H1 (cell line): ENCODE measurements around the gene ITIH1. TPM values are rescaled to one million over a fixed set of nuclear protein-coding genes. Genes with fewer than 3 reads are reported as not detected.

Experiments used
- CTCF ChIA-PET: fragments of 300-600 bp; sonication (Branson Sonifier 250); formaldehyde crosslinking; loops from one replicate; lab custom pipeline; 2021; ENCODE audit not compliant: partially characterized antibody; lab: Charles Lee
- POLR2A ChIA-PET: fragments of 300-600 bp; sonication (Branson Sonifier 250); formaldehyde crosslinking; loops from one replicate; lab custom pipeline; 2021; ENCODE audit warnings: inconsistent platforms; ENCODE audit not compliant: partially characterized antibody; lab: Charles Lee
- DNase-seq, 2 experiments: peaks; one replicate each; pipeline versions ENCODE4 v3.0.0 to v3.0.0-alpha.2; 2010 to 2022; ENCODE audit warnings: low spot score in 2 of 2, low read depth in 1 of 2, mixed read lengths in 1 of 2
- FAIRE-seq: peaks from 2 replicates; lab custom pipeline; 2011; peaks lifted over from hg19 to GRCh38; lab: Jason Lieb, UNC
- H2AFZ ChIP-seq: 2 replicates; pipeline ENCODE4 v1.8.1; 2012; ENCODE audit warnings: low read length, inconsistent platforms
- H2AK5ac ChIP-seq: 2 replicates; pipeline ENCODE4 v1.6.1; 2013; ENCODE audit warnings: low read depth, low read length
- H2BK120ac ChIP-seq: replicated peaks from 2 replicates; pipeline ENCODE3; 2013; ENCODE audit warnings: low read depth, low read length, inconsistent platforms
- H2BK12ac ChIP-seq: 2 replicates; pipeline ENCODE4 v1.6.1; 2013; ENCODE audit warnings: low read depth, low read length
- H2BK15ac ChIP-seq: 2 replicates; pipeline ENCODE4 v1.6.1; 2013; ENCODE audit warnings: low read length
- H2BK20ac ChIP-seq: 2 replicates; pipeline ENCODE4 v1.6.1; 2013; ENCODE audit warnings: low read length
- H2BK5ac ChIP-seq: 2 replicates; pipeline ENCODE4 v1.6.1; 2013; ENCODE audit warnings: low read depth, low read length
- H3K14ac ChIP-seq: 2 replicates; pipeline ENCODE4 v1.6.1; 2013; ENCODE audit warnings: inconsistent platforms; ENCODE audit not compliant: insufficient read length
- H3K18ac ChIP-seq: 2 replicates; pipeline ENCODE4 v1.6.1; 2013; ENCODE audit warnings: low read length; ENCODE audit errors: extremely low read depth
- H3K23ac ChIP-seq: 2 replicates; pipeline ENCODE4 v1.6.1; 2013; ENCODE audit warnings: inconsistent platforms; ENCODE audit not compliant: insufficient read length
- H3K23me2 ChIP-seq: 2 replicates; pipeline ENCODE4 v1.6.1; 2013; ENCODE audit warnings: low read depth, low read length
- H3K27ac ChIP-seq: 2 replicates; pipeline ENCODE4 v1.6.1; 2011; ENCODE audit warnings: low read depth, low read length, inconsistent platforms
- H3K27me3 ChIP-seq, 4 experiments: replicated peaks in 1 of 4; 1 replicate in 1 of 4; 2 replicates in 3 of 4; pipeline versions ENCODE4 v1.6.1 to v1.8.1; 2011 to 2013; ENCODE audit warnings: low read length in 3 of 4, mild to moderate bottlenecking in 3 of 4, inconsistent platforms in 2 of 4, mixed read lengths in 2 of 4, moderate library complexity in 1 of 4; ENCODE audit not compliant: control insufficient read depth in 3 of 4, insufficient read depth in 3 of 4; ENCODE audit errors: extremely low read depth in 1 of 4
- H3K36me3 ChIP-seq, 4 experiments: 2 replicates each; pipeline versions ENCODE4 v1.6.1 to v1.8.1; 2011 to 2013; ENCODE audit warnings: mild to moderate bottlenecking in 4 of 4, low read length in 3 of 4, moderate library complexity in 2 of 4, control low read depth in 1 of 4, inconsistent platforms in 1 of 4; ENCODE audit not compliant: insufficient read depth in 4 of 4, control insufficient read depth in 2 of 4
- H3K4ac ChIP-seq: replicated peaks from 2 replicates; pipeline ENCODE3; 2013; ENCODE audit warnings: low read length, low read depth, mixed read lengths, inconsistent platforms; ENCODE audit not compliant: insufficient read length
- H3K4me1 ChIP-seq, 4 experiments: replicated peaks in 1 of 4; 1 replicate in 1 of 4; 2 replicates in 3 of 4; pipeline versions ENCODE4 v1.6.1 to v1.8.1; 2011 to 2013; ENCODE audit warnings: low read length in 3 of 4, inconsistent platforms in 2 of 4, mixed read lengths in 1 of 4; ENCODE audit not compliant: insufficient read depth in 4 of 4, control insufficient read depth in 3 of 4
- H3K4me2 ChIP-seq, 2 experiments: 2 replicates each; pipeline versions ENCODE4 v1.6.1 to v1.8.1; 2011 to 2013; ENCODE audit warnings: low read depth in 2 of 2, low read length in 2 of 2, control low read depth in 1 of 2, inconsistent platforms in 1 of 2, mild to moderate bottlenecking in 1 of 2; ENCODE audit not compliant: insufficient read depth in 1 of 2
- H3K4me3 ChIP-seq, 4 experiments: fragments of 200-600, 300-600 bp in 1 of 4; sonication (generic), shearing (Covaris generic), sonication (Bioruptor Twin) in 1 of 4; 2 replicates each; pipeline versions ENCODE4 v1.5.1 to v1.8.1; 2011 to 2016; ENCODE audit warnings: low read length in 4 of 4, low read depth in 3 of 4, control low read depth in 2 of 4, inconsistent platforms in 2 of 4, mild to moderate bottlenecking in 2 of 4, mixed read lengths in 1 of 4, moderate library complexity in 1 of 4; ENCODE audit not compliant: insufficient read depth in 2 of 4; ENCODE audit errors: extremely low read depth in 1 of 4
- H3K56ac ChIP-seq: replicated peaks from 2 replicates; pipeline ENCODE3; 2013; ENCODE audit warnings: low read depth, mild to moderate bottlenecking, mixed read lengths, low read length, inconsistent platforms; ENCODE audit not compliant: insufficient read length
- H3K79me1 ChIP-seq: 2 replicates; pipeline ENCODE4 v1.6.1; 2013; ENCODE audit warnings: low read depth, low read length, control low read depth
- H3K79me2 ChIP-seq, 2 experiments: 2 replicates each; pipeline versions ENCODE4 v1.6.1 to v1.8.1; 2012 to 2013; ENCODE audit warnings: low read length in 2 of 2, mild to moderate bottlenecking in 2 of 2, inconsistent platforms in 1 of 2; ENCODE audit not compliant: insufficient read depth in 2 of 2, control insufficient read depth in 1 of 2
- H3K9ac ChIP-seq, 4 experiments: replicated peaks in 1 of 4; 1 replicate in 1 of 4; 2 replicates in 3 of 4; pipeline versions ENCODE4 v1.6.1 to v1.8.1; 2011 to 2013; ENCODE audit warnings: low read depth in 3 of 4, low read length in 3 of 4, control low read depth in 2 of 4, mild to moderate bottlenecking in 2 of 4, moderate library complexity in 2 of 4, inconsistent platforms in 1 of 4; ENCODE audit errors: extremely low read depth in 1 of 4
- H3K9me3 ChIP-seq, 2 experiments: 2 replicates each; pipeline versions ENCODE4 v1.6.1 to v1.8.1; 2012 to 2013; ENCODE audit warnings: mild to moderate bottlenecking in 2 of 2, moderate library complexity in 2 of 2, control low read depth in 1 of 2, inconsistent platforms in 1 of 2, low read depth in 1 of 2, low read length in 1 of 2, mixed read lengths in 1 of 2; ENCODE audit not compliant: insufficient read depth in 2 of 2
- H4K20me1 ChIP-seq, 2 experiments: replicated peaks in 1 of 2; 2 replicates each; pipeline versions ENCODE3 to v1.8.1; 2011 to 2013; ENCODE audit warnings: inconsistent platforms in 2 of 2, low read length in 2 of 2, mild to moderate bottlenecking in 1 of 2; ENCODE audit not compliant: insufficient read depth in 2 of 2, control insufficient read depth in 1 of 2
- H4K5ac ChIP-seq: 2 replicates; pipeline ENCODE4 v1.6.1; 2013; ENCODE audit warnings: low read length, low read depth, mixed read lengths, inconsistent platforms; ENCODE audit not compliant: insufficient read length
- H4K8ac ChIP-seq: 2 replicates; pipeline ENCODE4 v1.8.0; 2013; ENCODE audit warnings: mild to moderate bottlenecking, moderate library complexity, low read length, inconsistent platforms; ENCODE audit not compliant: insufficient read depth; ENCODE audit errors: extremely low read depth
- H4K91ac ChIP-seq: replicated peaks from 2 replicates; pipeline ENCODE3; 2013; ENCODE audit warnings: low read length, mixed read lengths, inconsistent platforms; ENCODE audit not compliant: insufficient read length
- WGBS, 2 experiments: shearing (Covaris generic) in 1 of 2; methylation state at CpG; one replicate each; pipeline versions ENCODE4 v1.1.6 to v1.1.7; 2013 to 2015; ENCODE audit warnings: low lambda C conversion rate in 2 of 2, mixed read lengths in 2 of 2, inconsistent platforms in 1 of 2, low coverage in 1 of 2, missing lambda C conversion rate in 1 of 2; ENCODE audit not compliant: insufficient replicate concordance in 2 of 2, insufficient coverage in 1 of 2, insufficient read length in 1 of 2; ENCODE audit errors: extremely low coverage in 1 of 2, missing lambda C conversion rate in 1 of 2; 5-methylcytosine and 5-hydroxymethylcytosine counted together
- polyA plus RNA-seq, 7 experiments: library from polyadenylated mRNA; depleted of rRNA in 3 of 7; stranded (reverse) in 5 of 7; unstranded in 2 of 7; fragments of >200 nt in 5 of 7; fragments of 200-250 nt in 2 of 7; gene quantifications; 1 replicate in 5 of 7; 2 replicates in 1 of 7; 4 replicates in 1 of 7; pipeline versions ENCODE4 v1.2.1 to v1.2.3, GENCODE V29; 2011 to 2013; ENCODE audit warnings: missing spikeins in 2 of 7, mixed read lengths in 2 of 7
- total RNA-seq: library from RNA; stranded (reverse); fragmentation: NEBNext Ultra II Directional; extraction: Animal tissue kit (Norgen Biotek cat#: 25700); gene quantifications from 2 replicates; pipeline ENCODE4 v1.2.1, GENCODE V29; 2021

Gene ITIH1
- total and polyA plus RNA-seq, 2 of the 8 experiments (the other 6 are each of a cell fraction or from before 2014, with no cell fraction given): not detected

GRCh38 chr3:52789746-52790040, 12.3 kb downstream of the ITIH1 start:
- Histone ChIP-seq H2BK15ac (no peak overlapping the region), H2BK5ac (no peak overlapping the region), H3K23me2 (no peaks in the 10 kb centered on the region), H3K27me3 (no peaks in the 10 kb centered on the region), H2BK120ac (no peak overlapping the region), H3K79me2 (no peaks in the 10 kb centered on the region), H3K18ac (no peak overlapping the region), H2AFZ (no peak overlapping the region), H2BK12ac (no peak overlapping the region), H3K9me3 (no peaks in the 10 kb centered on the region), H3K4me3 (no peak overlapping the region), H3K4me1 (no peaks in the 10 kb centered on the region), H3K14ac (no peak overlapping the region), H4K5ac (no peak overlapping the region), H4K91ac (no peak overlapping the region), H2BK20ac (no peak overlapping the region), H3K27ac (no peak overlapping the region), H3K79me1 (no peaks in the 10 kb centered on the region), H4K20me1 (peaks cover 0 to 3% of the 10 kb centered on the region in 2 experiments), H3K4me2 (no peak overlapping the region), H4K8ac (peak overlapping the region; percentile 35; the same call in 1 of the 2 replicates), H2AK5ac (no peak overlapping the region), H3K23ac (no peak overlapping the region), H3K56ac (no peak overlapping the region), H3K4ac (no peak overlapping the region), H3K9ac (no peak overlapping the region), H3K36me3 (no peaks in the 10 kb centered on the region)
- ChIA-PET CTCF (interaction anchor here (0.9 to 2.3 kb wide), 4 partner anchors 9 to 38 kb away, joined by 3 to 16 read pairs (median 4); no protein-coding TSS in a partner anchor), POLR2A (interaction anchor here (0.8 to 1.0 kb wide), 3 partner anchors 10 to 21 kb away, joined by 3 read pairs; partner anchors contain the start of gene NEK4)
- 98% methylated on average over 6 of the region's 6 CpGs; no CpG with 5 or more reads in 1 of the 2 experiments for WGBS, 2 experiments
- DNase-seq: no peak
- no peak for FAIRE-seq
